ENCODE data around the gene FAM78B. TPM values are rescaled to one million over a fixed set of nuclear protein-coding genes. Genes with fewer than 3 reads are reported as not detected.

Gene FAM78B
- total RNA-seq, 2 donors from 2014 or later = 2.3 to 4.2 TPM

GRCh38 chr1:166197597-166197996 lies 30.8 kb upstream of the FAM78B start:
- no peak overlapping the region for H3K4me3 ChIP-seq (ENCODE audit: low read length)
- no peak overlapping the region for H3K27ac ChIP-seq (ENCODE audit: low read depth, low read length)
- Mint-ChIP-seq H3K9me3 (no peaks in the 10 kb centered on the region), H3K4me1 (peaks cover 9% of the 10 kb centered on the region), H3K4me3 (no peak overlapping the region), H3K36me3 (ENCODE audit: low read depth) (no peaks in the 10 kb centered on the region), H3K27ac (no peak overlapping the region), H3K27me3 (ENCODE audit: insufficient read depth) (peaks cover 11% of the 10 kb centered on the region)
- H3K9me3 ChIP-seq (ENCODE audit: control insufficient read depth, low read length) = no peaks in the 10 kb centered on the region
- H3K27me3 ChIP-seq (ENCODE audit: control insufficient read depth, insufficient read depth, low read length, poor library complexity, severe bottlenecking) = no peaks in the 10 kb centered on the region
- 35% methylated on average over 1 of the region's 1 CpG; no CpG with 5 or more reads in 1 of the 2 experiments for WGBS, 2 experiments (ENCODE audit: insufficient coverage in 1 of 2, insufficient read length in 1 of 2)
- no peak overlapping the region for H3K9ac ChIP-seq (ENCODE audit: extremely low read depth, low read length, poor library complexity, severe bottlenecking)
- DNase-seq = no peak
- no peak for TF ChIP-seq CTCF (conservative IDR thresholded peaks at IDR 0.05)
- peaks cover 6% of the 10 kb centered on the region for H3K4me1 ChIP-seq (ENCODE audit: control insufficient read depth, insufficient read depth, low read length)
- no peaks in the 10 kb centered on the region for H3K36me3 ChIP-seq (ENCODE audit: control insufficient read depth, insufficient read depth, low read length)

- no peaks in the 10 kb centered on the region for H3K9me3 Mint-ChIP-seq
- DNase-seq = no peak
Measured at GRCh38 chr1:166197141-166197540, 30.3 kb upstream of the FAM78B start.

GRCh38 chr1:166193057-166193698 lies 26.4 kb upstream of the FAM78B start:
- Histone ChIP-seq H3K4me1 (ENCODE audit: control insufficient read depth, insufficient read depth, low read length) (peaks cover 6% of the 10 kb centered on the region), H3K9ac (ENCODE audit: extremely low read depth, low read length, poor library complexity, severe bottlenecking) (no peak overlapping the region), H3K27me3 (ENCODE audit: control insufficient read depth, insufficient read depth, low read length, poor library complexity, severe bottlenecking) (no peaks in the 10 kb centered on the region), H3K4me3 (ENCODE audit: low read length) (no peak overlapping the region), H3K9me3 (ENCODE audit: control insufficient read depth, low read length) (no peaks in the 10 kb centered on the region), H3K27ac (ENCODE audit: low read depth, low read length) (no peak overlapping the region), H3K36me3 (ENCODE audit: control insufficient read depth, insufficient read depth, low read length) (no peaks in the 10 kb centered on the region)
- Mint-ChIP-seq H3K9me3 (no peaks in the 10 kb centered on the region), H3K27ac (no peak overlapping the region), H3K4me3 (no peak overlapping the region), H3K36me3 (ENCODE audit: low read depth) (no peaks in the 10 kb centered on the region), H3K4me1 (peaks cover 9% of the 10 kb centered on the region), H3K27me3 (ENCODE audit: insufficient read depth) (peaks cover 3% of the 10 kb centered on the region)
- TF ChIP-seq CTCF (conservative IDR thresholded peaks at IDR 0.05) = no peak
- WGBS, 2 experiments (ENCODE audit: insufficient coverage in 1 of 2, insufficient read length in 1 of 2) = 75 to 80% methylated on average over 2 to 5 of the region's 5 CpGs
- DNase-seq = no peak

More at GRCh38 chr1:166197141-166197540, 30.3 kb upstream of the FAM78B start:
- no peak overlapping the region for H3K9ac ChIP-seq (ENCODE audit: extremely low read depth, low read length, poor library complexity, severe bottlenecking)
- Mint-ChIP-seq H3K36me3 (ENCODE audit: low read depth) (no peaks in the 10 kb centered on the region), H3K27ac (no peak overlapping the region), H3K4me3 (no peak overlapping the region), H3K4me1 (peaks cover 9% of the 10 kb centered on the region), H3K27me3 (ENCODE audit: insufficient read depth) (peaks cover 11% of the 10 kb centered on the region)
- peaks cover 6% of the 10 kb centered on the region for H3K4me1 ChIP-seq (ENCODE audit: control insufficient read depth, insufficient read depth, low read length)
- H3K36me3 ChIP-seq (ENCODE audit: control insufficient read depth, insufficient read depth, low read length) = no peaks in the 10 kb centered on the region
- H3K27me3 ChIP-seq (ENCODE audit: control insufficient read depth, insufficient read depth, low read length, poor library complexity, severe bottlenecking) = no peaks in the 10 kb centered on the region
- H3K9me3 ChIP-seq (ENCODE audit: control insufficient read depth, low read length) = no peaks in the 10 kb centered on the region
- WGBS, 2 experiments (ENCODE audit: insufficient coverage in 1 of 2, insufficient read length in 1 of 2) = 96% methylated on average over 1 of the region's 1 CpG; no CpG with 5 or more reads in 1 of the 2 experiments
- no peak overlapping the region for H3K27ac ChIP-seq (ENCODE audit: low read depth, low read length)
- no peak overlapping the region for H3K4me3 ChIP-seq (ENCODE audit: low read length)
- TF ChIP-seq CTCF (conservative IDR thresholded peaks at IDR 0.05) = no peak
